Fibroblast of skin of left quadriceps (primary cell): Measurements from ENCODE around the gene LRRC4.
A peak's percentile ranks its signal among the peaks of the same experiment; 100 is the strongest.

ENCODE experiments used
- DNase-seq, 2 experiments: peaks; one replicate each; pipeline ENCODE4 v3.0.0-alpha.2; 2013; ENCODE audit warnings: low read depth in 2 of 2

LRRC4 gene

GRCh38 chr7:128059143-128059988 lies 28.1 kb upstream of the LRRC4 start:
- no peak for DNase-seq

- no peak for DNase-seq
Observed at GRCh38 chr7:128057909-128058308, 26.7 kb upstream of the LRRC4 start.

GRCh38 chr7:128056901-128057300 lies 25.7 kb upstream of the LRRC4 start:
- peak; percentile 64 to 67 for DNase-seq

GRCh38 chr7:128055637-128056036 lies 24.4 kb upstream of the LRRC4 start:
- no peak for DNase-seq

- DNase-seq: no peak
Observed at GRCh38 chr7:128054511-128054910, 23.3 kb upstream of the LRRC4 start.

DNA sequence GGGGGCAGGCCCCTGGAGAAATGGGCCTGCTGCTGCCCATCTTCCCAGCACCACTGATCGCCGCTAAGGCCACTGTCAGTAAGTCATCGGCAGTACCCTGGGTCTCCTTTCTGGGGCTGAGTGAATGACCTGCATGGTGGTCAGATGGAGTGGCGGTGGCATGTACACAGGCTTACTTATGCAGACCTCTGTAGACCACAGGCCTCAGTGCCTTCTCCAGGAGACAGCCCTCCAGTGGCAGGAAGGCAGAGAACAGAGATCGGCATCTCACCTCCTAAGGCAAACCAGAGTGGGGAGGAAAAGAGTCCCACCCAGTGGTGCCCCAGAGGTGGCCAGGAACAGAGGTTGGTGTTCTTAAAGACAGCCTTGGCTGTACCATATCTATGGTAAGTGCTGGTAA lies 22.8 kb upstream of the LRRC4 start:
- no peak for DNase-seq

DNA sequence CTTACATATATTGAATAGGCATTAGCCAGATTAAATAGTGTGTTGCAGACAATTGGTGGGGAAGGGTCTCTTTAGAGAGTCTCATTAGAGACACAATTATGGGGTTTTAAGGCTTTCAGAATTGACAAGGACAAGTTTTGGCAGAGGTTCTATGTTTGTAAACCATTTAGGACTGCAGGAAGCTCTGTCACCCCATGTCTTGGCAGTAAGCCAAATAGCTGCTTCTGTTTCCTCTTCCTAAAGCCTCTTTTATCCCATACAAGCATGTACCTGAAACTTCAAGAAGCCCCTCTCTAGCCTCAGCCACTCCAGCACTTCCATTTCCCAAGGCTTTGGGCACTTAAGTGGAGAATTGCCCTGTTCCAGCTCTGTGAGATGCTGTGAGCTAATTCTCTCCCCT lies 21.8 kb upstream of the LRRC4 start:
- no peak for DNase-seq

GRCh38 chr7:128052404-128052803 lies 21.2 kb upstream of the LRRC4 start:
- DNase-seq: no peak

DNA sequence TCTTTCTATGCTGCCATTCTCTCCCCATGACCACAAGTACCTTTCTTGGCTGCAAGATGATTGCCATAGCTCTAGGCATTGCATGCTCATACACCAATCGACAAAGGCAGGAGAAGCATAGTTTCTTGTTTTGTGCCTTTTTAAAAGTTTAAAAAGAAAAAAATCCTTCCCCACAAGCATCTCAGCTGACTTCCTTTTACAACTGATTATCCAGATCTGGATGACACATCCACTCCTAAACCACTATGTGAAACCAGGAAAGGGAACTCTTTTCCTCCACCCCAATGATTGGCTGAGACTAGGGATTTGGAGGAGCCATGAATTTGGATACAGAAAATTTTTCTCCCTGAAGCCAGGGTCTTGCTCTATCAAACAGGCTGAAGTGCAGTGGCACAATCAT lies 14.5 kb upstream of the LRRC4 start:
- no peak for DNase-seq

- no peak for DNase-seq
Observed at GRCh38 chr7:128045158-128045557, 13.9 kb upstream of the LRRC4 start.

DNA sequence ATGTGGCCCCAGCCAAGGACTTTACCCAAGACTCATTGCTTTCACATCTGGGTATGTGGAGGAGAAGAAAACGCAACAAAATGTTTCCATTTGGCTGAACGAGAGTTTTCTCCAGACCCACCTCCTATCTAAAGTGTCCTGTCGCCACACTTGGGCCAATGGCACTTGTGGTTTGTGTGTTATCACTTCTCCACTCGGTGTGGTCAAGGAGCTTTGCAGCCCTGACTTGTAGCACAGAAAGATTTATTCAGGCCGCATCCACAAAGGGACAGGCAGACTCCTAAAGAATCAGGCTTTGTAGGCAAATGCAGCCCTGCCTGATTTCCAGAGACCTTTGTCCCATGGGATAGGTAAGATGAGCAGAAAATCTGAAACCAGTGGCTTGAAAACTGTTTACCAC lies 12.8 kb upstream of the LRRC4 start:
- DNase-seq: no peak

DNA sequence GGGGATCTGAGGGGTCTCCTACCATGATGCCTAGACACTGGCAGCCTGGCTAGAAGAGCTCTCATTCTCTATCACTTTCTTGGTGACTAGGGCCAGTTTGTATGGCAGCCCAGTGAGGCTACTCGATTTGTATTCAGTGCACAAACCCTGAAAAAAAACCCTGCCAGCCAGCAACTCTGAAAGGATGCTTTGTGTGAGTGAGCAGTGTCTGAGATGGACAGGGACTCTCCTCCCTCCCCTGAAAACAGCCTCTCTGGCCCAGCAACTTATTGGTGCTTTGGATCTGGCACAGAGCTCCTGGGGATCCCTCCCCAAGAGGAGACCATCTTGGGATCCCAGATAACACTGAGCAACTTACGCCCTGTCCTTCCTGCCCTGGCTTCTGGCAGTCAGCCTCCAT lies 10.8 kb upstream of the LRRC4 start:
- DNase-seq: no peak

GRCh38 chr7:128041203-128041602 lies 10.0 kb upstream of the LRRC4 start:
- peak in 1 of 2 experiments; percentile 24 for DNase-seq

DNA sequence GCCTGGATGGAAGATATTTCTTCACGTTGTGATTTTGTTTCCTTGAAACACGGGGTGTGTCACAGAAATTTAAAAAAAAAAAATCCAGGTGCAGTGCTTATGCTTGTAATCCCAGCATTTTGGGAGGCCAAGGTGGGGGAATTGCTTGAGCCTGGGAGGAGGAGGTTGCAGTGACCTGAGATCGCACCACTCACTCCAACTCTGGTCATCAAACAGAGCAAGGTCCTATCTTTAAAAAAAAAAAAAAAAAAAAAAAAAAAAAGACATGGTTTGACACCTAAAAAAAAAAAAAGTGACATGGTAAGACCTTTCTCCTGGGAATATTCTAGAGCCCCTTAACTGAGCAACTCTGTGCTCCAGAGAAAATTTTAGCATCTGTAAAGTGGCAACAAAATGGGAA lies 9.0 kb upstream of the LRRC4 start:
- DNase-seq: no peak

DNA sequence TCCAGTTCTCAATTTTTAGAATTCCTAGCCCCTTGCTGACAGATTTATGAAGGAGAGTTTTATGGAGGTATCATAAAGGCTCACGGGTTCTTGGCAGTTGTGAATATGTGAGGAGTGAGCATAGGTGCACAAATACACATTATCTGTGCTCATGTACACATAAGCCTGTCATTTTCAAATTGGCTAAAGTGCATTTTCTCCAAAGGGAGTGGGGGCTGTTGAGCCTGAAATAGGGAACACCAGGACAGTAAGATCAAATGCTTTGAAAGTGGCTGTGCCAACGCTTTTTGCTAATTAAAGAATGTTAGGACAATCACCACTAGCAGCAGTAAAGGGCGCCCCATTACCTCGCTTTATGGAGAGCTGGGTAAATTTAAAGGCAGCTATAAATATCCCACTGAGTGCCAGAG lies 8.3 kb upstream of the LRRC4 start:
- DNase-seq: no peak

- no peak for DNase-seq
Observed at GRCh38 chr7:128037880-128038619, 6.8 kb upstream of the LRRC4 start.

GRCh38 chr7:128037081-128037480 lies 5.8 kb upstream of the LRRC4 start:
- no peak for DNase-seq

DNA sequence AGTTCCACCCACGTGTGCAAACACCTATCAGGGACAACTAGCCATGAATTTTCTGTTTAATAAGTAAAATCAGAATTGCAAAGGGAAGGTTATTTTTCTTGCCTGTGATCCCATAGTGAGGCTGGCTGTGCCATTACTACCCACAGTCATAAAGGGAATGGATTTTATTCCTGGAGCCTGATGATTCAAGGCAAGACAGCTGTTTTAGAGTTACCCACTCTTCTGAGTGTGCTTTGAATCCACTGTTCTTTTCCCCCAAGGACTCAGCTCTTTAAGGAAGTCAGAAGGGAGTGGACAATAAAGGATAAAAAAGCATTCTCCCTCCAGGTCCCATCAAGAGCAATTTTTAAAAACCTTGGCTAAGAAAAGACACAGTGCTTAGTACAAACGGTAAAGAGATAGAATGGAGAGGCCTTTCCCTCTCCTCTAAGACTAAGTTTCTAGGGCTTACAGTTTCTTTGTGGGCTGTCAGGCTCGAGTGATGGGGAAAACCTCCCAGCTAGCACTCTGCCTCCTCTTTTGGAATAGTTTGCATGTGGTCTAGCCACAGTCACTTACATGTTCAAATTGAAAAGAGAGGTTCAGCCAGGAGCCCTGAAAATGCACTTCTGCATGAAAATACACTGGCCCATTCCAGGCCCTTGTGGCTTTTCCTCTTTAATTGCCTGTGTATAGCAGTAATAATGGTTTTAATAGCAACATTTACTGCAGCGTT lies 5.1 kb upstream of the LRRC4 start:
- DNase-seq: no peak

DNA sequence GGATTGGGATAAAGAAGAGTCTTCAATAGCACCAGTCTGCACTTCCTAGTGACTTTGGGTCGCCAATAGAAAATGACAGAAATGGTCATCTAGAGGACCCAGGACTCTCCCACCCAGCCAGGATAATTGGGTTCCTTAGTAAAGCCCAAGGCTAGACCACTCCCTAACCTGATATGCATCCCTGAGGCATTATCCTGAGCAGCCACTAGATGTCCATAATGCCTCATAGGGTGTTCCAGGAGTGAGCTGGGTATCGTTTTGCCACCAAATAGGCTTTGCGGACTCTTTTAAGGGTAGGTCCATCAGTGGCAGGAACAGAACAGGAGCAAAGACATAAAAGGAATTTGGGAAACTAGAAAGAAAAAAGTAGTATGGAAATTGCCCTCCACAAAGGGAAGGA lies 4.5 kb upstream of the LRRC4 start:
- DNase-seq: no peak

DNA sequence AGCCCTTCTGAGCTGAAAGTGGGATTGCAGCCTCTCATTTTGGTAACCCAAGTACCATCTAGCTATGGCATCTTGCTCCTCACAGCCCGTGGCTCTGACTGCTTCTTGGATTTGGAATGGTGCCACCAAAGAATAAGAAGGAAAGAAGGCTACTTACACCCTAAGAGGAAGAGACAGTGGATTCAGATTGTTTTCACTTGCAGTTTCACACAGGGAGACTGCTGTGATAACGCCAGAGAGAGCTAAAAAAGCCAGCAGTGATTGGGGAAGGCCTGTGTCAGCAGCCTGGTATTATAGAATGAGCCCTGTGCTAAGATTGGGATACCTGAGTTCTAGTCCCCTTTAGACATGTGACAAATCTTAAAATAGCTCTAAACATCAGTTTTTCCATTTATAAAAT lies 3.6 kb upstream of the LRRC4 start:
- no peak for DNase-seq

DNA sequence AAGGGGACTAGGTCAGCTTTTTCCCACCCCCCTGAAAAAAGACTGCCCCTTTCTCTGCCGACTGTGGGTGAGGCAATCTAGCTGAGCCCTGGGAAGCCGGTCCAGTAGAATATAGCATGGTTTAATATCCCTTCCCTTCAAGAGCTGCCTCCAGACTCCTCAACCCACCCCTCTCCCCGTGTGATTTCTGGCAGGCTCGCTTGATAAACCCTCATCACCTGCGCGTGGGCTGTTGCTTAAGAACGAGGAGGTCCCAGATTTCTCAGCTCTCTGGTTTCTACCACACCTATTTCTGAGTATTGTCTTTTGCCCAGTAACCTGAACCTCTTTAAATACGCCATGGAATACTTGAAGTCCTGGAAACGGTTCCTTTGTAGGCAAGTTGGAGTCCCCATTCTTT lies 2.0 kb upstream of the LRRC4 start:
- DNase-seq: no peak

GRCh38 chr7:128032605-128033235 lies 1.5 kb upstream of the LRRC4 start:
- DNase-seq: no peak
